K562 (cell line): ENCODE results near the gene ANO7.

ENCODE experiments used
- ATF2 ChIP-seq: sonication (generic); formaldehyde crosslinking; IDR thresholded peaks from 2 replicates; pipeline ENCODE4 v1.8.1; 2022; ENCODE audit warnings: missing genetic modification reagents
- ZBTB33 ChIP-seq: sonication (generic); formaldehyde crosslinking; IDR thresholded peaks from 2 replicates; pipeline ENCODE4 v1.8.1; 2023; ENCODE audit warnings: mild to moderate bottlenecking, missing genetic modification reagents

GRCh38 chr2:241187918-241188234, 601 bp upstream of the ANO7 start:
- TF ChIP-seq ZBTB33 (CRISPR knock-in tag), result no peak
- no peak for TF ChIP-seq ATF2 (CRISPR knock-in tag)
